HCEC 1CT (cell line): ENCODE measurements around the gene SOX15.
"Not testable (repeated sequence)": the region's sequence is repeated elsewhere in the genome, so short reads cannot be mapped to it uniquely, and the experiment has no call there.

Experiments used
- DNase-seq: peaks from one replicate; pipeline ENCODE4 v3.0.0-alpha.2; 2017

SOX15 gene

GRCh38 chr17:7606280-7606679 lies 16.4 kb upstream of the SOX15 start:
- no peak for DNase-seq

GRCh38 chr17:7597561-7597960 lies 7.7 kb upstream of the SOX15 start:
- not testable (repeated sequence) for DNase-seq

GRCh38 chr17:7593296-7593695 lies 3.4 kb upstream of the SOX15 start:
- no peak for DNase-seq

- DNase-seq: no peak
Measured at GRCh38 chr17:7592422-7593021, 2.6 kb upstream of the SOX15 start.

GRCh38 chr17:7591596-7591995 lies 1.7 kb upstream of the SOX15 start:
- DNase-seq: no peak

- peak; percentile 48 for DNase-seq
Measured at GRCh38 chr17:7590743-7591142, 849 bp upstream of the SOX15 start.

GRCh38 chr17:7589204-7589868 lies 558 bp downstream of the SOX15 start:
- peak; percentile 71 for DNase-seq

- no peak for DNase-seq
Measured at GRCh38 chr17:7588553-7589203, 1.2 kb downstream of the SOX15 start.

GRCh38 chr17:7587420-7588151 lies 2.3 kb downstream of the SOX15 start:
- peak; percentile 90 for DNase-seq

GRCh38 chr17:7586673-7587419 lies 3.0 kb downstream of the SOX15 start:
- DNase-seq: no peak

GRCh38 chr17:7583253-7584109 lies 6.4 kb downstream of the SOX15 start, which contains the start of gene MPDU1:
Gene MPDU1 (plus strand): TSS chr17:7583852. CDS start chr17:7583863, 11 bp downstream.
- peak; percentile 94 for DNase-seq

GRCh38 chr17:7582396-7583252 lies 7.3 kb downstream of the SOX15 start:
- no peak for DNase-seq

GRCh38 chr17:7580604-7581575 lies 9.0 kb downstream of the SOX15 start:
- DNase-seq: no peak

- DNase-seq: no peak
Measured at GRCh38 chr17:7579834-7580603, 9.9 kb downstream of the SOX15 start.

GRCh38 chr17:7579001-7579833 lies 10.7 kb downstream of the SOX15 start, which contains the start of gene CD68:
Gene CD68 (plus strand): TSS chr17:7579638. CDS start chr17:7579678, 40 bp downstream.
- DNase-seq: peak; percentile 95

- no peak for DNase-seq
Measured at GRCh38 chr17:7577327-7578199, 12.3 kb downstream of the SOX15 start.
